ENCODE results near the gene DYRK1A.

The DYRK1A gene

GRCh38 chr21:37385179-37385765, 18.7 kb downstream of the DYRK1A start:
- DNase-seq (ENCODE audit: low read depth in 2 of 2) = no peak

GRCh38 chr21:37386151-37386550, 19.6 kb downstream of the DYRK1A start:
- no peak for DNase-seq (ENCODE audit: low read depth in 2 of 2)

- DNase-seq (ENCODE audit: low read depth in 2 of 2) = no peak
Observed at GRCh38 chr21:37389456-37389855, 22.9 kb downstream of the DYRK1A start.

- DNase-seq (ENCODE audit: low read depth in 2 of 2) = no peak
Observed at GRCh38 chr21:37391666-37392065, 25.1 kb downstream of the DYRK1A start.

- DNase-seq (ENCODE audit: low read depth in 2 of 2) = no peak
Observed at GRCh38 chr21:37392441-37392840, 25.9 kb downstream of the DYRK1A start.

- no peak for DNase-seq (ENCODE audit: low read depth in 2 of 2)
Observed at GRCh38 chr21:37393030-37393429, 26.5 kb downstream of the DYRK1A start.

GRCh38 chr21:37393786-37394185, 27.2 kb downstream of the DYRK1A start:
- DNase-seq (ENCODE audit: low read depth in 2 of 2) = no peak

GRCh38 chr21:37395961-37396360, 29.4 kb downstream of the DYRK1A start:
- no peak for DNase-seq (ENCODE audit: low read depth in 2 of 2)

GRCh38 chr21:37396855-37397254, 30.3 kb downstream of the DYRK1A start:
- DNase-seq (ENCODE audit: low read depth in 2 of 2) = no peak

- no peak for DNase-seq (ENCODE audit: low read depth in 2 of 2)
Observed at GRCh38 chr21:37398697-37399096, 32.1 kb downstream of the DYRK1A start.

- DNase-seq (ENCODE audit: low read depth in 2 of 2) = no peak
Observed at GRCh38 chr21:37402251-37402867, 35.8 kb downstream of the DYRK1A start.

- DNase-seq (ENCODE audit: low read depth in 2 of 2) = no peak
Observed at GRCh38 chr21:37405629-37406028, 39.1 kb downstream of the DYRK1A start.

- no peak for DNase-seq (ENCODE audit: low read depth in 2 of 2)
Observed at GRCh38 chr21:37407719-37408420, 41.3 kb downstream of the DYRK1A start.

- DNase-seq (ENCODE audit: low read depth in 2 of 2) = no peak
Observed at GRCh38 chr21:37408464-37409193, 42.1 kb downstream of the DYRK1A start.

- no peak for DNase-seq (ENCODE audit: low read depth in 2 of 2)
Observed at GRCh38 chr21:37410639-37411038, 44.1 kb downstream of the DYRK1A start.

- no peak for DNase-seq (ENCODE audit: low read depth in 2 of 2)
Observed at GRCh38 chr21:37412603-37413360, 46.2 kb downstream of the DYRK1A start.

- no peak for DNase-seq (ENCODE audit: low read depth in 2 of 2)
Observed at GRCh38 chr21:37413553-37414291, 47.1 kb downstream of the DYRK1A start.

GRCh38 chr21:37414292-37415253, 48.0 kb downstream of the DYRK1A start:
- DNase-seq (ENCODE audit: low read depth in 2 of 2) = no peak

GRCh38 chr21:37415939-37416338, 49.4 kb downstream of the DYRK1A start:
- no peak for DNase-seq (ENCODE audit: low read depth in 2 of 2)

- DNase-seq (ENCODE audit: low read depth in 2 of 2) = no peak
Observed at GRCh38 chr21:37416914-37417313, 50.3 kb downstream of the DYRK1A start.

Measured in stimulated activated CD4-positive, alpha-beta T cell treated with anti-CD3 and anti-CD28 coated beads, Interleukin-15, amount 100 ng/mL, for 48 hours (primary cell).